H7 (cell line): Measurements from ENCODE around the gene ARHGEF4. TPM values are rescaled to one million over a fixed set of nuclear protein-coding genes. Genes with fewer than 3 reads are reported as not detected.

Source experiments
- DNase-seq: peaks from one replicate; pipeline ENCODE4 v3.0.0; 2012
- H3K27me3 ChIP-seq: 2 replicates; pipeline ENCODE4 v1.6.0; 2011; ENCODE audit warnings: mild to moderate bottlenecking, low read length; ENCODE audit not compliant: control insufficient read depth, insufficient read depth
- H3K36me3 ChIP-seq: replicated peaks from 2 replicates; pipeline ENCODE4 v1.5.1; 2011; ENCODE audit warnings: low read length; ENCODE audit not compliant: control insufficient read depth, insufficient read depth
- H3K4me3 ChIP-seq: 2 replicates; pipeline ENCODE4 v1.5.1; 2011; ENCODE audit warnings: low read depth, mild to moderate bottlenecking, control low read depth, low read length, moderate library complexity; ENCODE audit not compliant: insufficient read depth
- total RNA-seq: library from RNA; depleted of rRNA; stranded (reverse); fragments of >200 nt; shearing (Covaris generic); gene quantifications from 2 replicates; pipeline ENCODE4 v1.2.3, GENCODE V29; 2014; rRNA removed

The ARHGEF4 gene
- 15.3 and 15.6 TPM in 2 replicates for total RNA-seq

GRCh38 chr2:130836501-130837174 is at the start of gene ARHGEF4:
Gene ARHGEF4 (plus strand): TSS chr2:130836914. CDS start chr2:130836954, 40 bp downstream.
- Histone ChIP-seq H3K4me3 (peak within 1 kb of the TSS; percentile 60), H3K27me3 (peaks cover 23% of the 10 kb centered on the region), H3K36me3 (no peaks in the 10 kb centered on the region)
- DNase-seq = peak; percentile 99

- no peaks in the 10 kb centered on the region for H3K27me3 ChIP-seq
- H3K4me3 ChIP-seq = no peak overlapping the region
- H3K36me3 ChIP-seq = no peaks in the 10 kb centered on the region
- DNase-seq = no peak
These were observed 48.9 kb upstream of the ARHGEF4 start for GRCh38 chr2:130787841-130788240.

- DNase-seq = no peak
- H3K4me3 ChIP-seq = no peak overlapping the region
- no peaks in the 10 kb centered on the region for H3K27me3 ChIP-seq
- H3K36me3 ChIP-seq = no peaks in the 10 kb centered on the region
These were observed 46.4 kb upstream of the ARHGEF4 start for GRCh38 chr2:130790312-130790711.

- Histone ChIP-seq H3K36me3 (no peaks in the 10 kb centered on the region), H3K4me3 (no peak overlapping the region), H3K27me3 (no peaks in the 10 kb centered on the region)
- no peak for DNase-seq
These were observed 45.7 kb upstream of the ARHGEF4 start for GRCh38 chr2:130790804-130791616.

- no peaks in the 10 kb centered on the region for H3K27me3 ChIP-seq
- no peak for DNase-seq
- no peak overlapping the region for H3K4me3 ChIP-seq
These were observed 45.1 kb upstream of the ARHGEF4 start for GRCh38 chr2:130791617-130791939.

DNA sequence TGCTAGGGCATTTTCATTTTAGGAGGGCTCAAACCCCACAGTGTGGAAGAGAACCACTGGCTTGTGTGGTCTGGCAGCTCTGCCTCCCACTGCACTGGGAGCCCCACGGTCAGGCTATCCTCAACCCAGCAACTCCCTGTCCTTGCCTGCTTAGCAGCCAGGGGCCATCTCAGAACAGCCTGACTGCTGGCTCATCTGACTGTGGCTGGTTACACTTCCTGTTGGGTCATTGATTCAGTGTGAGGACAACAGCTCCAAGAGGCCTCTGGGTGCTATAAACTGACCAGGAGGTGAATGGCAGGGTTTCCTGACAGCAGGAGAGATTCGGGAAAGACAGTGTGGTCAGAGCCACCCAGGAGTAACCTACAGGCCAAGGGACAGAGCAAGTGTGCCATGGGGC is 41.3 kb upstream of the ARHGEF4 start:
- Histone ChIP-seq H3K27me3 (peaks cover 10% of the 10 kb centered on the region), H3K4me3 (no peak overlapping the region), H3K36me3 (no peaks in the 10 kb centered on the region)
- no peak for DNase-seq

More at GRCh38 chr2:130791617-130791939, 45.1 kb upstream of the ARHGEF4 start:
- H3K36me3 ChIP-seq = no peaks in the 10 kb centered on the region

GRCh38 chr2:130796290-130796689 is 40.4 kb upstream of the ARHGEF4 start:
- Histone ChIP-seq H3K36me3 (no peaks in the 10 kb centered on the region), H3K27me3 (peaks cover 10% of the 10 kb centered on the region), H3K4me3 (no peak overlapping the region)
- DNase-seq = peak; percentile 70

- Histone ChIP-seq H3K4me3 (peak overlapping the region; percentile 75), H3K27me3 (peaks cover 10% of the 10 kb centered on the region), H3K36me3 (no peaks in the 10 kb centered on the region)
- DNase-seq = peak; percentile 95
These were observed 39.0 kb upstream of the ARHGEF4 start for GRCh38 chr2:130797493-130798435.

DNA sequence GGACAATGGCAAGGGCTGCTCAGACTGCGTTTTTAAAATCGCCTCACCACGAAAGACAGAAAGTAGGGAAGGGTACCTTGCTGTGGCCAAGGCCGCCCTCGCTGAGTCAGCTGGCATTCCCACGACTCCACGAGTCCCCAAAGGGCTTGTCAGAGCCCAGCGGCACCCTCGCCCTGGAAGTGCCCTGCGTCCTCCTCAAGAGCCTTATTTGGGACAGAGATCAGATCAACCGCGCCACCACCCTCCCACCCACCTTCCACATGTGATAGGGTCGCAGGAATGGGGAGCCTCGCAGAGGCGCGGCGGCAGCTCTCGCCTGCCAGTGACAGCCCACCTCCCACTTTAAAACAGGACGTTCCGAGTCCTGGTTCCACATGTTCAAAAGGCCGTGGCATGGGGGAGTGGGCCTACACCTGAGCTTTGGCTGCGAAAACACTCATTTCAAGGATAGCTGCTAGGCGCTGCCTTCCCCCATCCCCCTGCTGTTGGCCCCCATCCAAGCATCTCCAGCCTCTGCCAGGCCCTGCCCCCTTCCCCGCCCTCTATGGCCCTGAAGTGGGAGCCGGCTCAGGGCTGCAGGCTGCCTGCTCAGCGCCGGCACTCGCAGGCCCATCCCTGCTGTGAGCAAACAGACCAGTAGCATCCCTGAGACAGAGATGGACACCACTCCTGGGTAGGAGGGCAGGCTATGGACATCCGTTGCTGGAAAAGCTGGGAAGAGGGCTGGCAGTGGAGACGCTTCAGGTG is 38.1 kb upstream of the ARHGEF4 start:
- Histone ChIP-seq H3K27me3 (peaks cover 10% of the 10 kb centered on the region), H3K4me3 (peak overlapping the region; percentile 75), H3K36me3 (no peaks in the 10 kb centered on the region)
- DNase-seq = peak; percentile 91

DNA sequence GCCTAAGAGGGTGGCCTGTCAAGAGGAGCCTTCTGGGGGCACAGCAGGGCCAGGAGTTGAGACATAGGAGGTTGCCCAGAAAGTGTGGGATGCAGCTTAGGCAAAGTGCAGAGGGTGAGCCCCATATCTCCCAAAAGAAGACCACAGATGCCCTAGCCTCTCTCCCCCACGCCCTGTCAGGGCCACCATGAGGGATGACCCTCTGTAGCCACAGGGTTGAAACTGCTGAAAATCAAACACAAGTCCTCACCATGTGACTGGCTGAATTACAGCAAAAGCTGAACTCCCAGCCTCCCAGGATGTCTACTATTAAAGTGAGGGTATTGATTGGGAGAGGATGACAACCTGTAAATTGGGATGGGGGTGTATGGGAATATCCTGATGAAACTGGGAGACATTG is 37.4 kb upstream of the ARHGEF4 start:
- no peak for DNase-seq
- Histone ChIP-seq H3K36me3 (no peaks in the 10 kb centered on the region), H3K4me3 (no peak overlapping the region), H3K27me3 (peaks cover 10% of the 10 kb centered on the region)

- H3K27me3 ChIP-seq = no peaks in the 10 kb centered on the region
- no peaks in the 10 kb centered on the region for H3K36me3 ChIP-seq
- H3K4me3 ChIP-seq = no peak overlapping the region
- no peak for DNase-seq
These were observed 31.1 kb upstream of the ARHGEF4 start for GRCh38 chr2:130805613-130806012.

GRCh38 chr2:130806370-130806769 is 30.3 kb upstream of the ARHGEF4 start:
- H3K36me3 ChIP-seq = no peaks in the 10 kb centered on the region
- H3K27me3 ChIP-seq = no peaks in the 10 kb centered on the region
- DNase-seq = peak; percentile 19
- no peak overlapping the region for H3K4me3 ChIP-seq

GRCh38 chr2:130807659-130808385 is 28.9 kb upstream of the ARHGEF4 start:
- Histone ChIP-seq H3K4me3 (no peak overlapping the region), H3K36me3 (no peaks in the 10 kb centered on the region), H3K27me3 (no peaks in the 10 kb centered on the region)
- peak; percentile 22 for DNase-seq
